Activated naive CD4-positive, alpha-beta T cell treated with anti-CD3 and anti-CD28 coated beads, Interleukin-2, amount 50 U/mL, for 72 hours (primary cell): Measurements from ENCODE around the gene VWA5B1. TPM values are rescaled to one million over a fixed set of nuclear protein-coding genes. Genes with fewer than 3 reads are reported as not detected.
A peak's percentile ranks its signal among the peaks of the same experiment; 100 is the strongest.

ENCODE experiments used
- ATAC-seq, 2 donors: fragments of 150-1000 bp; cut with Tn5 transposase; 2 replicates each; pipeline ENCODE4 v1.10.0; 2021; ENCODE audit warnings: mild to moderate bottlenecking in 2 of 2, moderate library complexity in 2 of 2
- DNase-seq, 2 donors: peaks; one replicate each; pipeline ENCODE4 v3.0.0; 2021 to 2022; ENCODE audit warnings: low spot score in 2 of 2
- H3K27ac Mint-ChIP-seq, 2 donors: one replicate each; pipeline ENCODE4 v1.8.0; 2022; ENCODE audit warnings: mild to moderate bottlenecking in 2 of 2, mixed read lengths in 2 of 2
- H3K36me3 Mint-ChIP-seq, 2 donors: one replicate each; pipeline ENCODE4 v1.8.0; 2022; ENCODE audit warnings: mixed read lengths in 2 of 2
- H3K9me3 Mint-ChIP-seq, 2 donors: one replicate each; pipeline ENCODE4 v1.8.0; 2022; ENCODE audit warnings: mixed read lengths in 2 of 2
- total RNA-seq, 2 donors: library from RNA; stranded (reverse); gene quantifications; one replicate each; pipeline ENCODE4 v1.2.3, GENCODE V29; 2022

The VWA5B1 gene
- total RNA-seq, 2 donors from 2014 or later = 0.10 to 0.30 TPM

DNA sequence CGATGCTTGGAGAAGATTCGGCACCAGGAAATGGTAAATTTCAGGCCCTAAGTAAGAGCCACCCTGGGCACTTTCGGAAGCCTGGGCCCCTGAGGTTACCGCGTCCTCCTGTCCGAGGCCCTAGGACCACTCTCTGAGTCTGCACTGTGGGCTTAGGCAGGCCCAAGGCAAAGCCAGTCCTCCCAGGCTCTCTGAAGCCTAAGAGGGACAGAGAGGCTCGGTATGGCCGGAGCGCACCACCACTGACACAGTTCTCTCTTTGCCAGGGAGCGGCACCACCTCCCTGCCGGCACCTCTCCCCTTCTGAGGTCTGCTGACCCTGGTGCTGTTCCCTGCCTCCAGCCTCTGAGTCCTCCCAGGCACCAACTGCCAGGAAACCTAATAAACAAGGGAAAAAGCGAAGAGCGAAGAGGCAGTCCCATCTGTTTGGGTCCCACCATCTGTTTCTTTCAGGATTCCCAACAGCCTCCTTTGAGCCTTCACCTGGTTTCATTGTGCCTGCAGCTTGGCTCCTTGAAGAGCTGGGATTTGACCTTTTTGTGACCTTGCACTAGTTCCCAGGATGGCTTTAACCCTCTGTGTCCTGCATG is 57.7 kb downstream of the VWA5B1 start:
- H3K9me3 Mint-ChIP-seq = peaks cover 3 to 7% of the 10 kb centered on the region in 2 donors
- H3K36me3 Mint-ChIP-seq = peaks cover 6 to 8% of the 10 kb centered on the region in 2 donors
- H3K27ac Mint-ChIP-seq = no peak overlapping the region
- ATAC-seq = no peak
- DNase-seq = no peak

- ATAC-seq = no peak
- Mint-ChIP-seq H3K27ac (no peak overlapping the region), H3K36me3 (peaks cover 6 to 8% of the 10 kb centered on the region in 2 donors), H3K9me3 (peaks cover 3 to 7% of the 10 kb centered on the region in 2 donors)
- no peak for DNase-seq
These were observed 58.9 kb downstream of the VWA5B1 start for GRCh38 chr1:20349561-20349960.

DNA sequence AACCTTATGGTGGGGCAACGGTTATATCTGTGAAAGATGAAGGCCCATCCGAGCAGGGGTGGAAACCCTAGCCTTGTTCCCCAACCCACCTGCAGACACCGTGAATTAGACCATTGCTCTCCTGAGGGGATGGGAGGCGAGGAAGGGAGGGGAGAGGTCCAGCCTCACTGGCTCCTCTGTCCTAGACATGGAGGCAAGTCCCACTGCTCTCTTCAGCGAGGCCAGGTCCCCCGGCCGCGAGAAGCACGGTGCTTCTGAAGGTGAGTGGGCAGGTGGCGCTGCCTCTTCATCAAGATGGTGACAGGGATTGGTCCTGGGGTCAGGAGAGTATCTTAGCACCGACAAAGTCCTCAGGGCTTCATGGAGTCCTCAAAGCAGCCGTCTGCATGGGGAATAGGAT is 59.3 kb downstream of the VWA5B1 start:
- ATAC-seq (no peak), DNase-seq (no peak)
- H3K27ac Mint-ChIP-seq = no peak overlapping the region
- H3K9me3 Mint-ChIP-seq = peaks cover 3 to 7% of the 10 kb centered on the region in 2 donors
- peaks cover 6 to 8% of the 10 kb centered on the region in 2 donors for H3K36me3 Mint-ChIP-seq

DNA sequence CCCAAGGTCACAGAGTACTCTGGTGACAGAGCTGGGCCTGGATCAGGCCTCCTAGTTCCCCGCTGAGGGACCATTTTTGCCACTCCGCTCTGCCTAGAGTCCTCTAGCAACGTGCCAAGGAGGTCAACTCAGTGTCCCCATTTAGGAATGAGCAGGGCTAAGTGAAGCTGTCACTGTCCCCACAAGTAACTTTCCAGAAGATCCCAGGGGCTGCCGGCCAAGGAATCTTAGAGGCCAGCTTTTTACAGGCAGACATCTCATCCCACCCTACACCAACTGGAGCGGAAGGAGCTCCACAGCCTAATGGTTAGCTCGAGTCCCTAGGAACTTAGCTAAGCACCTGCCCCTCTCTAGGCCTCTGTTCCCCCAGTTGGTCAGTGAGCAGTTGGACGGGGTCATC is 59.7 kb downstream of the VWA5B1 start:
- ATAC-seq = no peak
- Mint-ChIP-seq H3K36me3 (peaks cover 6 to 8% of the 10 kb centered on the region in 2 donors), H3K9me3 (peaks cover 3 to 7% of the 10 kb centered on the region in 2 donors), H3K27ac (no peak overlapping the region)
- no peak for DNase-seq

DNA sequence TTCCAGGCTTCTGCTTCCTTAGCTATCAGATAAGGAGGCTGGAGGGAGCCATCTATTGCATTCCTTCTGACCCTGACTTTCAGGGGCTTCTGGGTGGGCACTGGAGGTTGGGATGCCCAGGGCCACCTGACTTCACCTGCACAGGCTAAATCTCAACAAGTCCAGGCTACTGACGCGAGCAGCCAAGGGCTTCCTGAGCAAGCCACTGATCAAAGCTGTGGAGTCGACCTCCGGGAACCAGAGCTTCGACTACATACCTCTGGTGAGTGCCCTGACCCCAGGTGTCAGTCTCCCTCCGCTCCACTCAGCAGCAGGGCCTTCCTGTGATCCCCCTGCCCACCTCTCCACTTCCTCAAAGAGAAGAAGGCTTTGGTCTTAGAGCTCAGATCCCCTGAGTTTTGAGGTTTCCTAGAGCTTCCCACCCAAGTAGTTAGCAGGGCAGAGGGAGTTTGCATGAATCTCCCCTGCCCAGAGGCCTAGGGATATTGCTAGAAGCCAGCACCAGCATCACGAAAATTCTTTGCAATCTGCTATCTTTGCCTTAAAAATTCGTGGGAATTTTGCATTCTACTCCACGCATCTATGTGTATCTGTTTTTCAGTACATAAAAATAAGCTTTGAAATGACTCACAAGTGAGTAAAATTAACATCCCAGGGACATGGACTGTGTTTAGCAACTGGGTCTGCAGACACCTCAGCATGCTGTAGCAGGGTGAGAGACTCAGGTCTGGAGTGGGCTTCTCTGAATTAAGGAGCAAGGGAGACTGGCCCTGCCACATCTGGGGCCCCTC is 61.4 kb downstream of the VWA5B1 start:
- H3K27ac Mint-ChIP-seq = no peak overlapping the region
- ATAC-seq (no peak), DNase-seq (no peak)
- H3K9me3 Mint-ChIP-seq = no peaks in the 10 kb centered on the region
- H3K36me3 Mint-ChIP-seq = no peaks in the 10 kb centered on the region

GRCh38 chr1:20353836-20354235 is 63.2 kb downstream of the VWA5B1 start:
- Mint-ChIP-seq H3K36me3 (no peaks in the 10 kb centered on the region), H3K27ac (no peak overlapping the region), H3K9me3 (no peaks in the 10 kb centered on the region)
- ATAC-seq (no peak), DNase-seq (no peak)

GRCh38 chr1:20354610-20355009 is 63.9 kb downstream of the VWA5B1 start:
- DNase-seq (no peak), ATAC-seq (no peak)
- Mint-ChIP-seq H3K36me3 (no peaks in the 10 kb centered on the region), H3K27ac (no peak overlapping the region), H3K9me3 (no peaks in the 10 kb centered on the region)

GRCh38 chr1:20355101-20355827 is 64.6 kb downstream of the VWA5B1 start:
- DNase-seq (no peak), ATAC-seq (no peak)
- no peak overlapping the region for H3K27ac Mint-ChIP-seq

DNA sequence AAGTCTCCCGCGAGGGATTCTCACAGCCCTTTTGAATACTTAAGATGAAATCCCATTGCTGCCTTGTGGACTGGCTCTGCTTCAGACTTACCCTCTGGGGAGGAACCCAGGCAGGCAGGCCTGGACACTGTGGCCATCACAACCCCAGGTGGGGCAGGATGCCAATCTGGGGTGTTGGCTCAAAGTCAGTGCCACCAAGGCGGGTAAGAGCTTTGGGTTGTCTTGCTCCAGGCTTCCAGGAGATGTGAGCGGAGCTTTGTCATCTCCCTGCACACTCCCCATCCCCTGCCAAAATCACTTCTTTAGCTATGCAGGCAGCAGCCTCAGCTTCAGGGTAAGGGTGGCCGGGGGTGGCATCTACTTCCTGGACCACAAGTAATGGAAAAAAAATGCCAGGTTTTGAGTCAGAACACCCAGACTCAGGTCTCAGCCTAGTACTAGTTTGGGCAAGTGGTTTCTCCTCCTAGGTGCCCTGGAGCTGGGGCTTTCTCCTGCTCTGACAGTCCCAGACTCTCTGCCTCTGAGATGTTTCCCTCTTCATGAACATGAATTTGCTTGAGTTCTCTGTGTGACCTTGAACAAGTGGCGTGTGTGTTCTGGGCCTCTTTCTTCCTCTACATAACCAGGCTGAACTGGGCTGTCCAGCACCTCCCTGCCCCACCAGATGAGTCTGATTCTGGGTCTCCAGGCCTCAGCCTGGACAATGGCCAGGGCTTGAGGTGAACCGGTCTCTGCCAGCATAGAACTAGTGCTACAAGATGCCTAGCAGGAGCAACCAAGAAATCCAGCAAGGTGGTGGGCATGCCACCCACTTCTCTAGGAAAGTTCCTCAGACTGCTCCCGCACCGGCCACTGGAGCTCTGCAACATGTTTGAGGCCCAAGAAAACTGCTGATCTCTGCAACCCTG is 65.4 kb downstream of the VWA5B1 start:
- no peaks in the 10 kb centered on the region for H3K36me3 Mint-ChIP-seq
- no peak for DNase-seq
- H3K27ac Mint-ChIP-seq = no peak overlapping the region
- no peaks in the 10 kb centered on the region for H3K9me3 Mint-ChIP-seq
- peak; percentile 34 to 38 for ATAC-seq

More at GRCh38 chr1:20355101-20355827, 64.6 kb downstream of the VWA5B1 start:
- no peaks in the 10 kb centered on the region for H3K9me3 Mint-ChIP-seq
- H3K36me3 Mint-ChIP-seq = no peaks in the 10 kb centered on the region

DNA sequence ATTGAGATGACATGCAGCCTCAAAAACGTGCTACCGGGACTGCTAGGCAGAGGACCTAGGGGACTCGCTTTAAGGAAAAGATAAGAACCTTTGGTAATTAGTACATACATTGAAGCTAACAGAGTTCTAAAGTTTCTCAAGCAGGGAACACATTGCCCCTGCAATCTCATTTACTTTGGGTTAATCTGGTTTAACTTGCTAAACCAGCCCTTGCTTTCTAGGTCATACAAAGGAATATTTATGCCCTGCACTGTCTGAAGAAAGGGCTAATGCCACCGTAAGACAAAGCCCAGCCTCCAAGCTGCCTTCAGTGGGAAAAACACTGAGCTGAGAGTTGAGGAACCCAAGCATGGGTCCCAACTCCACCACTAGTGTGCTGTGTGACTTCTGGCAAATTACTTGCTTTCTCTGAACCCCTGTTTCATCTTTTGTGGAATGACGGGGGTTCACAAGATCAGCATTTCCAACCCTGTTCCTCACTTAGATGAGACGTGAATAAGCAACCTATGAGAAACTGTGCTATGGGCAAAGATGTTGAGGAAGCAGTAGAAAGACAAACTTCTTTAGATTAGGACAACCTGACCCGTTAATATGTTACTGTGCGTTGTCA is 66.3 kb downstream of the VWA5B1 start:
- DNase-seq (no peak), ATAC-seq (no peak)
- no peak overlapping the region for H3K27ac Mint-ChIP-seq
- peaks cover 0 to under 1% of the 10 kb centered on the region in 2 donors for H3K36me3 Mint-ChIP-seq
- no peaks in the 10 kb centered on the region for H3K9me3 Mint-ChIP-seq

- Mint-ChIP-seq H3K27ac (no peak overlapping the region), H3K36me3 (peaks cover 7% of the 10 kb centered on the region in 2 donors), H3K9me3 (no peaks in the 10 kb centered on the region)
- ATAC-seq (no peak), DNase-seq (no peak)
These were observed 67.1 kb downstream of the VWA5B1 start for GRCh38 chr1:20357796-20358195.

GRCh38 chr1:20358761-20359263 is 68.1 kb downstream of the VWA5B1 start:
- peak; percentile 13 to 19 for ATAC-seq

DNA sequence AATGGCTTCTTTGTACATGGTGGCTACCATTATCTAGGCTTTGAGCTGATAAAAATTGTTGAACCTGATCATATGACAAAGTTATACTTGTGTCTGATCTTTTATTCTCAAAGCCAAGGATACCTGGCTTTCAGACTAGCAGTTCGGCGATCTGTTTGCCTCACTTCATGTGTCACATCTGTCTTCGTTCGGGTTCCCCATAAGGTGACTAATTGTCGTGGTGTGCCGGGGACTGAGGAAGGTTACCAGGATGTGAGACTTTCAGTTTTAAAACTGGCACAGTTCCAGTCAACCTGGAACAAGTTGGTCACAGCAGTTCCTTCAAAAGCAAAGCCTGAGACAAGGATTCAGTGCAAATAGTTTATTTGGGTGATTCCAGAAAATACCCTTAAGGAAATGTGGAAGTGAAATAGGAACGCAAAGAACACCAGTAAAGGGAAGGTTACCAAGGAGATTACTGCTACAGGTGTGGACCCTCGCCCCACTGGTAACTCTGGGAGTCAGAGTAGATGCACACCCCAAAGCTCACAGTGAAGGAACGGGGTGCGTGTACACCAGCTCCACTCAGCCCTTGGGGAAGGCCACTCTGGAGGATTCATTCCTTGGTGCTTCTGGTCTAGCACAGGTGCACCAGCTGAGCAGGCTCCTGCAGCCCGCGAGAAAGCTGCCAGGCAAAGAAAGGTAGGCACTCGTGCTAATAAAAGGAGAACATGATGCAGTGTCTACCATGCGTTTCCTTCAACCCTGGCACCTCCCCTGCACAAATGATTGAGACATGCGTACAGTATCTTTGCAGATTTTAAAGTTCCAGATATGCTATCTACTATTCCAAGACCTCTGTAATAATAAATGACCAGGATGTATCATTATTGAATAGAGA is 69.0 kb downstream of the VWA5B1 start:
- DNase-seq (peak; percentile 72 to 76), ATAC-seq (peak; percentile 96 to 97)
- Mint-ChIP-seq H3K9me3 (no peaks in the 10 kb centered on the region), H3K36me3 (peaks cover 7% of the 10 kb centered on the region in 2 donors), H3K27ac (peak overlapping the region in 1 of 2 donors; percentile 75)

More at GRCh38 chr1:20358761-20359263, 68.1 kb downstream of the VWA5B1 start:
- Mint-ChIP-seq H3K27ac (peak overlapping the region in 1 of 2 donors; percentile 75), H3K9me3 (no peaks in the 10 kb centered on the region), H3K36me3 (peaks cover 7% of the 10 kb centered on the region in 2 donors)
- no peak for DNase-seq

DNA sequence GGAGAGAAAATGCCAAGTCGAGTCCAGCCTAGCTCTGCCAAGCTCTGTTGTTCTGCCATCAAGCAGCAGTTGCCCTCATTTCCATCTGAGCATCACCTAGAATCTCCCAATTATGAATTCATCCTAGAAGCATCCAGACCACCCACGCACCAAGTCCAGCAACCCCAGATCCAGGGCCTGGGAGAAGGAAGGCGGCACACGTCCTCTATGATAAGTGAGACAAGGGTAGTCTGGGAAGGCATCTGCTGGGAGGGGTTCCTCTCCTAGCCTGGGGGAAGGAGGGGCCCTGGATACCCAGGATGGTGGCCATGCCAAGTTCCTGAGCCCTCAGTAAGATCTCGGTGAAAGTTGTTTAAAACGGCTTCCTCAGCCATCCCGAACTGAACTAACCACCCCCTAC is 70.7 kb downstream of the VWA5B1 start:
- Mint-ChIP-seq H3K9me3 (no peaks in the 10 kb centered on the region), H3K36me3 (peaks cover 7% of the 10 kb centered on the region in 2 donors), H3K27ac (no peak overlapping the region)
- DNase-seq (no peak), ATAC-seq (no peak)

GRCh38 chr1:20361805-20362381 is 71.2 kb downstream of the VWA5B1 start:
- DNase-seq = peak in 1 of 2 donors; percentile 58
- no peak for ATAC-seq
- H3K9me3 Mint-ChIP-seq = no peaks in the 10 kb centered on the region
- H3K27ac Mint-ChIP-seq = no peak overlapping the region
- peaks cover 7% of the 10 kb centered on the region in 2 donors for H3K36me3 Mint-ChIP-seq
